Stimulated activated CD4-positive, alpha-beta T cell treated with anti-CD3 and anti-CD28 coated beads, TNF-alpha, amount 100 ng/mL, for 4 hours (primary cell): ENCODE measurements around the gene DQX1.

Source experiments
- DNase-seq, 3 experiments: peaks; one replicate each; pipeline ENCODE4 v3.0.0-alpha.2; 2020; ENCODE audit warnings: low read depth in 3 of 3

The DQX1 gene

GRCh38 chr2:74532222-74532621 is 6.2 kb upstream of the DQX1 start:
- DNase-seq: no peak

- no peak for DNase-seq
Measured at GRCh38 chr2:74531666-74532065, 5.6 kb upstream of the DQX1 start.

GRCh38 chr2:74530239-74531187 is 4.5 kb upstream of the DQX1 start:
- DNase-seq: no peak

GRCh38 chr2:74529357-74530238 is 3.6 kb upstream of the DQX1 start, which contains the start of the genes AUP1 and HTRA2:
Gene AUP1, minus strand, starts transcription at chr2:74529706. Its CDS starts 77 bp downstream, at chr2:74529629.
Gene HTRA2, plus strand, starts transcription at chr2:74529933. Its CDS starts 74 bp downstream, at chr2:74530007.
- peak; percentile 70 to 78 (median 78) for DNase-seq

GRCh38 chr2:74528600-74529356 is 2.7 kb upstream of the DQX1 start:
- no peak for DNase-seq

- no peak for DNase-seq
Measured at GRCh38 chr2:74527741-74528140, 1.7 kb upstream of the DQX1 start.

- DNase-seq: no peak
Measured at GRCh38 chr2:74526649-74527230, 709 bp upstream of the DQX1 start.

- DNase-seq: no peak
Measured at GRCh38 chr2:74524955-74525716, 895 bp downstream of the DQX1 start.

- no peak for DNase-seq
Measured at GRCh38 chr2:74524005-74524404, 2.0 kb downstream of the DQX1 start.

- no peak for DNase-seq
Measured at GRCh38 chr2:74522516-74522915, 3.5 kb downstream of the DQX1 start.

- no peak for DNase-seq
Measured at GRCh38 chr2:74516650-74517049, 9.4 kb downstream of the DQX1 start.

GRCh38 chr2:74515981-74516633 is 9.9 kb downstream of the DQX1 start:
- DNase-seq: peak in 2 of 3 experiments; percentile 51 to 70

GRCh38 chr2:74515271-74515980 is 10.6 kb downstream of the DQX1 start:
- DNase-seq: no peak

- no peak for DNase-seq
Measured at GRCh38 chr2:74514368-74515270, 11.4 kb downstream of the DQX1 start, which contains the start of gene TLX2. Gene TLX2, plus strand, starts transcription at chr2:74514450. Its CDS starts 357 bp downstream, at chr2:74514807.

- no peak for DNase-seq
Measured at GRCh38 chr2:74513605-74514367, 12.2 kb downstream of the DQX1 start.

GRCh38 chr2:74512744-74513604 is 13.1 kb downstream of the DQX1 start:
- DNase-seq: no peak
